Tibial nerve (tissue), 4 donors: ENCODE measurements around the gene PCDHGA3. TPM values are rescaled to one million over a fixed set of nuclear protein-coding genes. Genes with fewer than 3 reads are reported as not detected.
A peak's percentile ranks its signal among the peaks of the same experiment; 100 is the strongest.
"Not testable (repeated sequence)": the region's sequence is repeated elsewhere in the genome, so short reads cannot be mapped to it uniquely, and the experiment has no call there.

Experiments used
- DNase-seq, 2 donors: peaks; one replicate each; pipeline ENCODE4 v3.0.0-alpha.2; 2019; ENCODE audit warnings: low spot score in 2 of 2
- H3K27ac ChIP-seq, 4 donors: fragments of 200-600 bp; sonication (generic) in 3 of 4; one replicate each; pipeline ENCODE4 v1.5.1; 2017 to 2019; ENCODE audit warnings: mild to moderate bottlenecking in 1 of 4
- H3K27me3 ChIP-seq, 2 donors: fragments of 200-600 bp; sonication (generic) in 1 of 2; one replicate each; pipeline versions ENCODE4 v1.5.1 to v1.6.0; 2017 to 2019
- H3K36me3 ChIP-seq, 3 donors: fragments of 200-600 bp; sonication (generic); one replicate each; pipeline ENCODE4 v1.5.1; 2018 to 2019
- H3K4me1 ChIP-seq, 4 donors: fragments of 200-600 bp; sonication (generic) in 3 of 4; one replicate each; pipeline ENCODE4 v1.5.1; 2017 to 2019
- H3K4me3 ChIP-seq, 4 donors: fragments of 200-600 bp; sonication (generic) in 3 of 4; one replicate each; pipeline ENCODE4 v1.5.1; 2017 to 2019; ENCODE audit warnings: mild to moderate bottlenecking in 1 of 4, moderate library complexity in 1 of 4
- H3K9me3 ChIP-seq, 4 donors: fragments of 200-600 bp; sonication (generic) in 3 of 4; one replicate each; pipeline ENCODE4 v1.5.1; 2017 to 2019
- CTCF ChIP-seq, 5 experiments: fragments of 200-600 bp in 3 of 5; fragments of 450-650 bp in 2 of 5; sonication (generic) in 3 of 5; IDR thresholded peaks; one replicate each; pipeline ENCODE4 v1.5.1; 2016 to 2019; ENCODE audit warnings: antibody characterized with exemption in 5 of 5, mild to moderate bottlenecking in 3 of 5, moderate library complexity in 2 of 5
- EP300 ChIP-seq, 2 donors: sonication (generic); formaldehyde crosslinking; IDR thresholded peaks; one replicate each; pipeline ENCODE4 v1.6.1; 2017; ENCODE audit warnings: antibody characterized with exemption in 2 of 2, mild to moderate bottlenecking in 1 of 2
- POLR2A ChIP-seq, 2 donors: fragments of 450-650 bp; IDR thresholded peaks; one replicate each; pipeline ENCODE4 v1.6.1; 2017; ENCODE audit warnings: antibody characterized with exemption in 2 of 2, mild to moderate bottlenecking in 2 of 2, moderate library complexity in 2 of 2
- WGBS, 2 donors: methylation state at CpG; one replicate each; pipeline ENCODE4 v1.1.5; 2018; 5-methylcytosine and 5-hydroxymethylcytosine counted together
- total RNA-seq, 4 donors: library from RNA; depleted of rRNA; stranded (reverse); fragments of >200 nt; gene quantifications; one replicate each; pipeline ENCODE4 v1.1.0, GENCODE V29; 2016

The PCDHGA3 gene
- total RNA-seq, 4 donors from 2014 or later: 6.5 to 10.5 (median 8.7) TPM

DNA sequence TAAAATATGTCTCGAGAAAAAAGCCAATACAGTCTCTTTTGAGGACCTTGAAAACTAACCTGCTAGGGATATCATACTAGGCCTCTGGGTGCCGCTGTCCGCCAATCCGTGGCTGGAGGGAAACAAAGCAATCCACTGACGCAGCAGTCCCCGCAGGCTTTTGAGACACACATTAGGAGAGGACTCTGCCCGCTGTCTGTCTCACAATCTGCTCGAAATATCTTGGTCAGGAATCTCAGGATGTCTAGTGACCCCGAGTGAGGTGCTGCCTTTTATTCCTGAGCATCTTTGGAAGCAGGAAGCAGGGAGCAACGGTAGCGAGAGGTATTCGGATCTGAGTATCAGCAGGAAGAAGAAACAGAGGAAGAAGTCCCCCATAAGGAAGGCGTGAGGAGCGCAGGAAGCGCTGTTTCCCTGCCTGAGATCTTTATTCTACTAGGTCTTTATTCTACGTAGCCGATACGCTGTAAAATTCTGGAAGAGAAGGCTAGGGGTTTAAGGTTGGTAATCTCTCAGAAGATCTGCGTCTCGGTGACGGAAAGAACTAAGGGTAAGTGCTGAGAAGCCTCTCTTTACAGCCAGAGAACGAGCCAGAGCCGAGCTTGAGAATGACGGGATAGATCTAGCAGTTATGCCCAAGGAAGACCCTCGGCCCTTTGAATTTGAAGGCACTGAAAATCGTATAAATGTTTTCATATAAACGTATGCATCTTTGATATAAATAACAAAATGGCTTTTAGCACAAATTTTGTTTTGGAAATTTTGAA lies 17.4 kb upstream of the PCDHGA3 start:
- Histone ChIP-seq H3K4me1 (peaks cover 0 to 2% (median under 1%) of the 10 kb centered on the region in 4 donors), H3K27me3 (no peaks in the 10 kb centered on the region), H3K27ac (peak overlapping the region in 3 of 4 donors; percentile 41 to 69 (median 52)), H3K9me3 (peaks cover 0 to 93% (median 22%) of the 10 kb centered on the region in 4 donors), H3K4me3 (peak overlapping the region in 3 of 4 donors; percentile 3 to 47 (median 16)), H3K36me3 (peaks cover 0 to 30% (median 0%) of the 10 kb centered on the region in 3 donors)
- peak in 1 of 2 donors; percentile 23 for DNase-seq
- WGBS, 2 donors: 14 to 19% methylated on average over 27 of the region's 27 CpGs
- TF ChIP-seq CTCF (IDR thresholded peaks at IDR 0.05): peak; percentile 11 to 57 (median 15)
- TF ChIP-seq POLR2A (IDR thresholded peaks at IDR 0.05): peak; percentile 12 to 40
- peak in 1 of 2 donors; percentile 52 for TF ChIP-seq EP300 (IDR thresholded peaks at IDR 0.05)

DNA sequence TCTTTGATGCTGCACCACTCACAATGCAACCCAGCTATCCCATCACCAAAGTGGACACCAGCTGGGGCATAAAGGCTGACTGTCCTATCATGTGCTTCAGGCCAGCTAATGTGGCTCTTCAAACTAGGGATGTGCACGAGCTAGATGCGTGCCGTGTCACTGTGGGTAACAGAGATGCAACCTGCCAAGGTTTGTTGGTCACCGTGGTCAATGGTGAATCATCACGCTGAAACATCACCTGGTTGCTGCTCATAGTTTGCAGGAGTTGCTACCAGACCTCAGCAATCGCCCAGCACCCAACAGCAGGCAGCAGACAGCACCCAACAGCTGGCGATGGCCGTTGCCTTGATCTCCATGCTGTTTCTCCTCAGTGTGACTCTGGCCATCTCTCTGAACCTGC lies 15.4 kb upstream of the PCDHGA3 start:
- Histone ChIP-seq H3K36me3 (peaks cover 0 to 32% (median 0%) of the 10 kb centered on the region in 3 donors), H3K4me3 (no peak overlapping the region), H3K27me3 (no peaks in the 10 kb centered on the region), H3K27ac (no peak overlapping the region), H3K4me1 (no peaks in the 10 kb centered on the region), H3K9me3 (peaks cover 0 to 93% (median 22%) of the 10 kb centered on the region in 4 donors)
- DNase-seq: no peak
- no peak for TF ChIP-seq EP300 (IDR thresholded peaks at IDR 0.05)
- TF ChIP-seq POLR2A (IDR thresholded peaks at IDR 0.05): no peak
- TF ChIP-seq CTCF (IDR thresholded peaks at IDR 0.05): no peak
- 92 to 93% methylated on average over 8 of the region's 8 CpGs for WGBS, 2 donors

DNA sequence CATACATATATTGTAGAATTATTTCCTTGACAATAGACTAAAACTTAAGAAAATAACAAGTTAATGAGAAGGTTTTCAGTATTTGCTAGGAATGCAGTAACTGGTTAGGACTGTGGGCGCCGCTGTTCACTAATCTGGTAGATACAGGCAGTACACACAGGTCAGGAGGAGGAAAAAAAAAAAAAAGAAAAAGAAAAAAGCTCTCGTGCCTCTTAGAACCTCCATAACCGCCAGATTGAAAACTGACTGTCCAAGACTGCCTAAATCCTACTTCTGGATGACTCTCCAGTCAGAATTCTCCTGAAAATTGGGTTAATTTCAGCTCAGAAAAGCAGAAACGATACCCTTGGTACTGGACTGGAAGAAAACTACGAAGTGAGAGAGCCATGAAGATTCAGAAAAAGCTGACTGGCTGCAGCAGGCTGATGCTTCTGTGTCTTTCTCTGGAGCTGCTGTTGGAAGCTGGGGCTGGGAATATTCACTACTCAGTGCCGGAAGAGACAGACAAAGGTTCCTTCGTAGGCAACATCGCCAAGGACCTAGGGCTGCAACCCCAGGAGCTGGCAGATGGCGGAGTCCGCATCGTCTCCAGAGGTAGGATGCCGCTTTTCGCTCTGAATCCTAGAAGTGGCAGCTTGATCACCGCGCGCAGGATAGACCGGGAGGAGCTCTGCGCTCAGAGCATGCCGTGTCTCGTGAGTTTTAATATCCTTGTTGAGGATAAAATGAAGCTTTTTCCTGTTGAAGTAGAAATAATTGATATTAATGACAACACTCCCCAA lies 13.1 kb upstream of the PCDHGA3 start, which contains the start of gene PCDHGA1:
Gene PCDHGA1, plus strand, starts transcription at position 216 of the 782 bp plus-strand sequence.
- DNase-seq: no peak

GRCh38 chr5:141332571-141332970 lies 11.1 kb upstream of the PCDHGA3 start:
- H3K9me3 ChIP-seq: peaks cover 0 to 98% (median 26%) of the 10 kb centered on the region in 4 donors
- not testable (repeated sequence) for DNase-seq, H3K4me3 ChIP-seq, H3K4me1 ChIP-seq, H3K27ac ChIP-seq, H3K27me3 ChIP-seq
- H3K36me3 ChIP-seq: peaks cover 0 to 17% (median 0%) of the 10 kb centered on the region in 3 donors
- WGBS, 2 donors: 39 to 40% methylated on average over 24 to 32 of the region's 39 CpGs

More for the DNA sequence above, 13.1 kb upstream of the PCDHGA3 start, which contains the start of gene PCDHGA1:
- Histone ChIP-seq H3K9me3 (peaks cover 0 to 96% (median 25%) of the 10 kb centered on the region in 4 donors), H3K27ac (no peak within 1 kb of the TSS), H3K27me3 (no peaks in the 10 kb centered on the region), H3K36me3 (peaks cover 0 to 23% (median 0%) of the 10 kb centered on the region in 3 donors), H3K4me3 (no peak within 1 kb of the TSS), H3K4me1 (no peaks in the 10 kb centered on the region)
- TF ChIP-seq EP300 (IDR thresholded peaks at IDR 0.05) (no peak), POLR2A (IDR thresholded peaks at IDR 0.05) (no peak), CTCF (IDR thresholded peaks at IDR 0.05) (no peak)
- whole genome bisulfite sequencing, 2 donors: 23 to 27% methylated on average over 21 of the region's 21 CpGs

GRCh38 chr5:141338538-141339306 lies 4.9 kb upstream of the PCDHGA3 start, which contains the start of gene PCDHGA2:
Gene PCDHGA2, plus strand, starts transcription at chr5:141338760.
- peak within 1 kb of the TSS in 3 of 4 donors; percentile 14 to 45 (median 21) for H3K4me3 ChIP-seq
- DNase-seq: peak in 1 of 2 donors; percentile 44
- TF ChIP-seq POLR2A (IDR thresholded peaks at IDR 0.05) (no peak), EP300 (IDR thresholded peaks at IDR 0.05) (no peak), CTCF (IDR thresholded peaks at IDR 0.05) (peak in 4 of 5 experiments; percentile 22 to 53 (median 37))
- 16% methylated on average over 27 of the region's 27 CpGs for WGBS, 2 donors
- peak within 1 kb of the TSS in 1 of 4 donors; percentile 58 for H3K27ac ChIP-seq
- no peaks in the 10 kb centered on the region for H3K4me1 ChIP-seq
- H3K36me3 ChIP-seq: peaks cover 0 to 3% (median 0%) of the 10 kb centered on the region in 3 donors
- no peaks in the 10 kb centered on the region for H3K27me3 ChIP-seq
- peaks cover 4 to 100% (median 37%) of the 10 kb centered on the region in 4 donors for H3K9me3 ChIP-seq

- H3K9me3 ChIP-seq: peaks cover 7 to 100% (median 40%) of the 10 kb centered on the region in 4 donors
- H3K4me3 ChIP-seq, H3K27me3 ChIP-seq, H3K36me3 ChIP-seq, DNase-seq, H3K4me1 ChIP-seq, H3K27ac ChIP-seq: not testable (repeated sequence)
- 74% methylated on average over 25 to 29 of the region's 45 CpGs for WGBS, 2 donors
Observed at GRCh38 chr5:141340781-141341354, 2.8 kb upstream of the PCDHGA3 start.
